Gastrocnemius medialis (tissue), 4 donors: ENCODE measurements around the gene TMOD4. TPM values are rescaled to one million over a fixed set of nuclear protein-coding genes. Genes with fewer than 3 reads are reported as not detected.
A peak's percentile ranks its signal among the peaks of the same experiment; 100 is the strongest.

ENCODE experiments used
- ATAC-seq, 2 donors: fragments of 150-250 bp; one replicate each; pipeline ENCODE4 v1.9.1; 2016
- DNase-seq, 2 donors: peaks; one replicate each; pipeline ENCODE4 v3.0.0-alpha.2; 2019
- H3K27ac ChIP-seq, 4 donors: fragments of 200-600 bp; sonication (generic); 1 replicate in 1 of 4; 2 replicates in 3 of 4; pipeline ENCODE4 v1.5.1; 2016 to 2018; ENCODE audit warnings: mild to moderate bottlenecking in 2 of 4, moderate library complexity in 1 of 4
- H3K27me3 ChIP-seq, 3 donors: fragments of 200-600 bp; sonication (generic) in 2 of 3; 1 replicate in 1 of 3; 2 replicates in 2 of 3; pipeline versions ENCODE4 v1.5.1 to v1.6.0; 2016 to 2019; ENCODE audit warnings: mild to moderate bottlenecking in 1 of 3, moderate library complexity in 1 of 3
- H3K36me3 ChIP-seq, 2 donors: fragments of 200-600 bp; sonication (generic) in 1 of 2; one replicate each; pipeline ENCODE4 v1.5.1; 2017 to 2018
- H3K4me1 ChIP-seq, 2 donors: fragments of 200-600 bp; sonication (generic) in 1 of 2; one replicate each; pipeline ENCODE4 v1.5.1; 2016 to 2017; ENCODE audit warnings: mild to moderate bottlenecking in 2 of 2
- H3K4me3 ChIP-seq, 4 donors: fragments of 200-600 bp; sonication (generic) in 3 of 4; 1 replicate in 1 of 4; 2 replicates in 3 of 4; pipeline ENCODE4 v1.5.1; 2016 to 2019; ENCODE audit warnings: mild to moderate bottlenecking in 2 of 4
- H3K9me3 ChIP-seq, 3 donors: fragments of 200-600 bp; sonication (generic) in 2 of 3; 1 replicate in 1 of 3; 2 replicates in 2 of 3; pipeline ENCODE4 v1.5.1; 2016 to 2019
- POLR2A ChIP-seq, 2 donors: fragments of 450-650 bp; IDR thresholded peaks; one replicate each; pipeline ENCODE4 v1.6.1; 2017; ENCODE audit warnings: antibody characterized with exemption in 2 of 2, mild to moderate bottlenecking in 2 of 2, moderate library complexity in 2 of 2
- in situ Hi-C, 4 donors: fragments of 200-750 bp; cut with MboI; loops; one replicate each; pipeline versions ENCODE4 v1.15.0 to v1.8.0; 2017; ENCODE audit warnings: low sequenced_read_pairs in 4 of 4
- intact Hi-C: fragments of 100-400 bp; cut with DNase I; formaldehyde crosslinking; loops from one replicate; pipeline ENCODE4 v1.15.1; 2023; ENCODE audit warnings: low total_unique reads
- total RNA-seq, 4 donors: library from RNA; depleted of rRNA; stranded (reverse); fragments of >200 nt; gene quantifications; one replicate each; pipeline versions ENCODE4 v1.1.0 to v1.2.3, GENCODE V29; 2016
- TF ChIP-seq, protein P1 (sequence below), 5 experiments: fragments of 450-650 bp in 3 of 5; fragments of 200-600 bp in 2 of 5; sonication (generic) in 2 of 5; IDR thresholded peaks in 4 of 5; conservative IDR thresholded peaks in 1 of 5; 1 replicate in 4 of 5; 2 replicates in 1 of 5; pipeline ENCODE4 v1.5.1; 2016 to 2019; ENCODE audit warnings: antibody characterized with exemption in 5 of 5, mild to moderate bottlenecking in 3 of 5, moderate library complexity in 3 of 5

Gene TMOD4
- 100 to 1,000 TPM in 3 of 4 donors, 10 to 100 TPM in 1; 58.3 to 315 (median 188) TPM for total RNA-seq

DNA sequence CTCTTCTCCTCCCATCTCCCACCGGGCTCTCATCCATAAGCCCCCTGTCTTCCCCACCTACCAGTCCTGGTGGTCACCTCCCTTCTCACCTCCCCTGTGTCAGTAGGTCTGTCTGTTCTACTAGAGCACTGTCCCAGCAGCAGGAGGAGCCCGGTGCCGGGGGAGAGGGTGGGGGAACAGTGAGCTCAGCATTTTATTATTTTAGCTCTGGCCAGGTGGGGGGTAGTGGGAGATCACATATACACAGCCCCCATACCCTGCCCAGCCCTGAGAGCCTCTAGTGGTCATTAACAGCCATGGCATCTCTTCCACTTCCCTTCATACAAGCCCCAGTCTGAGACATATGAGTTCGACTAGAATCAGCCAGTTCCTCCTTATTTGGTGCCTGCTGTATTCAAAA lies at the start of gene TMOD4:
Gene TMOD4, minus strand, starts transcription at position 119 of the 400 bp plus-strand sequence. CDS start 1,106 bp downstream, outside the sequence.
- intact Hi-C loops: no loop called here
- H3K36me3 ChIP-seq: peaks cover 0 to 55% of the 10 kb centered on the region in 2 donors
- ATAC-seq (peak; percentile 66 to 75), DNase-seq (peak; percentile 44 to 91)
- no peaks in the 10 kb centered on the region for H3K9me3 ChIP-seq
- TF ChIP-seq, protein P1, sequence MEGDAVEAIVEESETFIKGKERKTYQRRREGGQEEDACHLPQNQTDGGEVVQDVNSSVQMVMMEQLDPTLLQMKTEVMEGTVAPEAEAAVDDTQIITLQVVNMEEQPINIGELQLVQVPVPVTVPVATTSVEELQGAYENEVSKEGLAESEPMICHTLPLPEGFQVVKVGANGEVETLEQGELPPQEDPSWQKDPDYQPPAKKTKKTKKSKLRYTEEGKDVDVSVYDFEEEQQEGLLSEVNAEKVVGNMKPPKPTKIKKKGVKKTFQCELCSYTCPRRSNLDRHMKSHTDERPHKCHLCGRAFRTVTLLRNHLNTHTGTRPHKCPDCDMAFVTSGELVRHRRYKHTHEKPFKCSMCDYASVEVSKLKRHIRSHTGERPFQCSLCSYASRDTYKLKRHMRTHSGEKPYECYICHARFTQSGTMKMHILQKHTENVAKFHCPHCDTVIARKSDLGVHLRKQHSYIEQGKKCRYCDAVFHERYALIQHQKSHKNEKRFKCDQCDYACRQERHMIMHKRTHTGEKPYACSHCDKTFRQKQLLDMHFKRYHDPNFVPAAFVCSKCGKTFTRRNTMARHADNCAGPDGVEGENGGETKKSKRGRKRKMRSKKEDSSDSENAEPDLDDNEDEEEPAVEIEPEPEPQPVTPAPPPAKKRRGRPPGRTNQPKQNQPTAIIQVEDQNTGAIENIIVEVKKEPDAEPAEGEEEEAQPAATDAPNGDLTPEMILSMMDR (IDR thresholded peaks at IDR 0.05 in 4 of 5, conservative IDR thresholded peaks at IDR 0.05 in 1 of 5): peak; percentile 65 to 86 (median 79)
- TF ChIP-seq POLR2A (IDR thresholded peaks at IDR 0.05): peak; percentile 46 to 87
- peaks cover 28 to 41% of the 10 kb centered on the region in 2 donors for H3K4me1 ChIP-seq
- peak within 1 kb of the TSS; percentile 43 to 60 (median 50) for H3K4me3 ChIP-seq
- in situ Hi-C loops: no loop called here
- no peaks in the 10 kb centered on the region for H3K27me3 ChIP-seq
- H3K27ac ChIP-seq: peak within 1 kb of the TSS; percentile 91 to 99 (median 92)

DNA sequence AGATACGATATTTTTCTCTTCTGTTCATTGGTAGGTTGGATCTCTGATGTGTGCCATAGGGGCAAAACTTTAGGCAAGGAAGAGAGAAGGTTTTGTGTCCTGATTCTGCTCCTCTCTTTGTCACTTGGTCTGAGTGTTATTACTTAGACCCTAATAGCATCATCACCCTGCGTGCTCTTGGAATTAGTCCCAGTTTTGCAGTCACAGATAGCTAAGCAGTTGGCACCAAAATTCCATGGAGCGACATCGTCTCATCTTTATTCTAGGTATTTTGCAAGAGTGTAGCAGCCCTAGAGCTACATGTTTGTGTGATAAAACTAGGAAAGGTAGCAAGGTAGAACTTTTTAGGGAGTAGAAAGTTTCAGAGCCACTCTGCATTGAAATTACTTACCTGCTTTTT lies 46.3 kb upstream of the TMOD4 start:
- TF ChIP-seq POLR2A (IDR thresholded peaks at IDR 0.05): no peak
- TF ChIP-seq, protein P1 (IDR thresholded peaks at IDR 0.05 in 4 of 5, conservative IDR thresholded peaks at IDR 0.05 in 1 of 5): no peak
- ATAC-seq: peak in 1 of 2 donors; percentile 80
- intact Hi-C loops (no loop called here), in situ Hi-C loops (no loop called here)
- Histone ChIP-seq H3K27ac (peak overlapping the region in 2 of 4 donors; percentile 20 to 49), H3K36me3 (peaks cover 0 to 21% of the 10 kb centered on the region in 2 donors), H3K27me3 (no peaks in the 10 kb centered on the region), H3K4me3 (no peak overlapping the region), H3K9me3 (no peaks in the 10 kb centered on the region), H3K4me1 (peaks cover 26 to 27% of the 10 kb centered on the region in 2 donors)
- DNase-seq: peak in 1 of 2 donors; percentile 30

DNA sequence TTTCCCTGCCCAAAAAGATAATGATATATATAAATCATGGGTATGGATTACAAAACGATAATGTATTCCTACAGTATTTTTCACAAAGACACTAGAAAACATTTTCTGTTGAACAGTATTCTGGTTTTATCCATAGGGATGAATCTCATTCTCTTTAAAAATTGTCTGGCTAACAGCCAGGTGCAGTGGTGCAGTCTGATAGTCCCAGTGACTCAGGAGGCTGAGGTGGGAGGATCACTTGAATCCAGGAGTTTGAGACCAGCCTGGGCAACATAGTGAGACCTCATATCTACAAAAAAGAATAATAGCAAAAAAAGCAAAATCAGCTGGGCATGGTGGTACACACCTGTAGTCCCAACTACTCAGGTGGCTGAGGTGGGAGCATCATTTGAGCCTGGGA lies 45.8 kb upstream of the TMOD4 start:
- TF ChIP-seq, protein P1 (IDR thresholded peaks at IDR 0.05 in 4 of 5, conservative IDR thresholded peaks at IDR 0.05 in 1 of 5): no peak
- no peak for TF ChIP-seq POLR2A (IDR thresholded peaks at IDR 0.05)
- intact Hi-C loops: no loop called here
- H3K4me1 ChIP-seq: peaks cover 27 to 29% of the 10 kb centered on the region in 2 donors
- in situ Hi-C loops: no loop called here
- ATAC-seq (no peak), DNase-seq (no peak)
- H3K36me3 ChIP-seq: peaks cover 0 to 16% of the 10 kb centered on the region in 2 donors
- no peaks in the 10 kb centered on the region for H3K9me3 ChIP-seq
- H3K4me3 ChIP-seq: no peak overlapping the region
- H3K27ac ChIP-seq: peak overlapping the region in 2 of 4 donors; percentile 20 to 49
- no peaks in the 10 kb centered on the region for H3K27me3 ChIP-seq

DNA sequence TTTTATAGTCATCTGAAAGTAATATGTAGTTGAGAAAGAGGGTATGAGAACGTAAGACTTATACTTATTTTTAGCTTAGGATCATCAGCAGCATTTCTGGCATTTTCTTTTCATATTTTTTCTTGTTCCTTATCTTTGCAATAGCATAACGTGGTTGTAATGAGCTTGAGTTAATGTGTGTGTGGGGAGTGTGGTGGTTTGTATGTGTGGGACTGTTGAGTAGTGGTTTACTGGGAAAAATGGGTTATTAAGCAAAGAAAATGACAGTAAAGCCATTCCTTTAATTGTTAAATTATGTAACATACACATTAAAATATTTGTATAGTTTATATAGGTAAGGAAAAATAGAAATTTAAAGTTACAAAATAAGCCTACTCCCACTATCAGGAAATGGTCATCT lies 37.8 kb upstream of the TMOD4 start:
- H3K27me3 ChIP-seq: no peaks in the 10 kb centered on the region
- intact Hi-C loops: no loop called here
- TF ChIP-seq POLR2A (IDR thresholded peaks at IDR 0.05): no peak
- TF ChIP-seq, protein P1 (IDR thresholded peaks at IDR 0.05 in 4 of 5, conservative IDR thresholded peaks at IDR 0.05 in 1 of 5): no peak
- in situ Hi-C loops: no loop called here
- H3K36me3 ChIP-seq: peaks cover 0 to 13% of the 10 kb centered on the region in 2 donors
- ATAC-seq (no peak), DNase-seq (no peak)
- no peak overlapping the region for H3K4me3 ChIP-seq
- H3K4me1 ChIP-seq: peaks cover 13 to 14% of the 10 kb centered on the region in 2 donors
- H3K9me3 ChIP-seq: no peaks in the 10 kb centered on the region
- H3K27ac ChIP-seq: peak overlapping the region in 2 of 4 donors; percentile 5 to 39
